Measurements from ENCODE around the gene CALCOCO2.

- TF ChIP-seq CTCF (IDR thresholded peaks at IDR 0.05; ENCODE audit: low read depth, low read length) (no peak), EZH2phosphoT487 (IDR thresholded peaks at IDR 0.05; ENCODE audit: low read depth) (no peak)
Measured at GRCh38 chr17:48868916-48869500, 38.2 kb downstream of the CALCOCO2 start.
